Thymus (tissue), 11 donors: ENCODE data around the gene POLR2M. TPM values are rescaled to one million over a fixed set of nuclear protein-coding genes. Genes with fewer than 3 reads are reported as not detected.

ENCODE experiments used
- DNase-seq, 9 donors: peaks; one replicate each; pipeline ENCODE4 v3.0.0-alpha.2; 2013; ENCODE audit warnings: low spot score in 9 of 9, low read depth in 6 of 9, missing footprints in 1 of 9
- H3K27ac ChIP-seq, 2 donors: one replicate each; pipeline ENCODE4 v1.5.1; 2013; ENCODE audit warnings: control low read depth in 1 of 2, low read depth in 1 of 2, low read length in 1 of 2, mild to moderate bottlenecking in 1 of 2, moderate library complexity in 1 of 2
- H3K27me3 ChIP-seq, 2 donors: one replicate each; pipeline ENCODE4 v1.5.1; 2013; ENCODE audit warnings: low read length in 1 of 2; ENCODE audit not compliant: control insufficient read depth in 2 of 2, insufficient read depth in 1 of 2
- H3K36me3 ChIP-seq, 2 donors: one replicate each; pipeline ENCODE4 v1.5.1; 2013; ENCODE audit warnings: low read length in 1 of 2, mild to moderate bottlenecking in 1 of 2, moderate library complexity in 1 of 2; ENCODE audit not compliant: control insufficient read depth in 2 of 2, insufficient read depth in 2 of 2
- H3K4me1 ChIP-seq, 2 donors: one replicate each; pipeline ENCODE4 v1.5.1; 2013; ENCODE audit warnings: low read length in 2 of 2; ENCODE audit not compliant: control insufficient read depth in 2 of 2, insufficient read depth in 2 of 2
- H3K4me3 ChIP-seq, 2 donors: one replicate each; pipeline ENCODE4 v1.5.1; 2013; ENCODE audit warnings: low read length in 2 of 2, control low read depth in 1 of 2, mild to moderate bottlenecking in 1 of 2
- H3K9me3 ChIP-seq, 2 donors: one replicate each; pipeline ENCODE4 v1.5.1; 2013; ENCODE audit warnings: low read length in 1 of 2, mild to moderate bottlenecking in 1 of 2; ENCODE audit not compliant: control insufficient read depth in 2 of 2, insufficient read depth in 1 of 2
- WGBS: extraction: QIAGEN DNeasy Blood & Tissue Kit; methylation state at CpG from one replicate; pipeline ENCODE4 v1.1.7; 2013; 5-methylcytosine and 5-hydroxymethylcytosine counted together
- polyA plus RNA-seq: library from polyadenylated mRNA; stranded (reverse); fragments of 200-250 nt; gene quantifications from one replicate; pipeline ENCODE4 v1.2.3, GENCODE V29; 2013
- total RNA-seq: library from RNA; stranded (reverse); fragments of 120-200 nt; gene quantifications from one replicate; pipeline ENCODE4 v1.2.4, GENCODE V29; 2013
- donor health status: healthy.

Gene POLR2M
- total and polyA plus RNA-seq, 2 donors: 32.5 to 70.6 TPM

DNA sequence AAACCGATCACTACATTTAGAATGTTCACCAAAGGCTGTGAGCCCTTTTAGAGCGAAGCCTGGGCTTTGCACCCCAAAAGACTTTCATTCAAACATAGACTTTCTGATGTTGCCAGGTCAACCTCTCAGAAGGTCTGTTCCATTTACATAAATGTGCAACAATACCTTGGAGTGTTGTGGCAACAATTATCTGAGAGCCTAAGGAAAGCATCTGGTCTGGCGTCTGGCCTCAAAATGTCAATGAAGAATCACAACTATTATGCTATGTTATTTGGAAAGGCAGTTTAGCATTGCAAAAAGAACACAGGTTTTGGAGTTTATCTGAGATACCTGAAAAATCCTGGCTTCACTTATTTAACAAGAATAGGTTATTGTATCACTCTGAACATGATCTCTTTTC, 50.0 kb downstream of the POLR2M start:
- WGBS: 97% methylated on average over 3 of the region's 3 CpGs
- Histone ChIP-seq H3K27me3 (no peaks in the 10 kb centered on the region), H3K27ac (no peak overlapping the region), H3K36me3 (no peaks in the 10 kb centered on the region), H3K4me3 (no peak overlapping the region), H3K9me3 (no peaks in the 10 kb centered on the region), H3K4me1 (peaks cover 29 to 53% of the 10 kb centered on the region in 2 donors)
- no peak for DNase-seq

DNA sequence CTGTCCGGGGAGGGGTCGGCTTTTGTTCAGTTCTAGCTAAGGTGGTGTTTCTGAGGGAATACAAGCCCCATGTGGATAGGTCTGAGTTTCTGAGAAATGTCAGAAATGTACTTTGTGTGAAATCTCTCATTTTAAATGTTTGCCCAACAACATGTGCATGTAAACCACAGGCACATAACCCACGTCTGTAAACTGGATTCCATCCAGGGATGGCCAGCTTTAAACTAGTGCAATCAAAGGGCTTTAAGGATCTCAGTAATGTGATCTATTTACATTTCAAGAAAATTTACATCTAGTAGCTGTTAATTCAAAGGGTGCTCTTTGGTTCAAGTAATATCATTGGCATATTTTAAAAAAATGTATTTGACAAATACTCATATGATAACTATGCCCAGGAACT, 52.0 kb downstream of the POLR2M start:
- WGBS: 78% methylated on average over 3 of the region's 3 CpGs
- no peak for DNase-seq
- H3K27me3 ChIP-seq: no peaks in the 10 kb centered on the region
- no peak overlapping the region for H3K4me3 ChIP-seq
- no peaks in the 10 kb centered on the region for H3K9me3 ChIP-seq
- peaks cover 28 to 53% of the 10 kb centered on the region in 2 donors for H3K4me1 ChIP-seq
- no peaks in the 10 kb centered on the region for H3K36me3 ChIP-seq
- no peak overlapping the region for H3K27ac ChIP-seq

DNA sequence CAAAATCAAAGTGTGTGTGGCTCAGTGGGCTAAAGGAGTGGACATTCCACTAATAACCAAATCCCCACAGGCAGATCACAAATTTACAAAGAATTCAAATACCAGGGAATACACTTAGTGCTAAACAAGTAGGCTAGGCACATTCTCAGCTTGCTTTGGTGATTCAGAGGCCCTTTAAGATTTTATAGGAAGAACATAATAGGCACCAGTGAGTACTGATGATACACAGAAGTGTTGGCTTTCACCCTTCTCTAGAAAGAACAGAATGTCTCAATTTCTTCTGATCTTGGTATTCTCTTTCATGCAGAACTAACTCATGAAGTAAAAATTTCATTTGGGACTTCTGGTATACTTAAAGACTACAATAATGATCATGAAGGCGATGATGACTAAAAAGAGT, 55.0 kb downstream of the POLR2M start:
- no peak for DNase-seq
- Histone ChIP-seq H3K27ac (no peak overlapping the region), H3K9me3 (no peaks in the 10 kb centered on the region), H3K27me3 (no peaks in the 10 kb centered on the region), H3K36me3 (no peaks in the 10 kb centered on the region), H3K4me1 (peaks cover 44 to 62% of the 10 kb centered on the region in 2 donors), H3K4me3 (no peak overlapping the region)
- 95% methylated on average over 1 of the region's 1 CpG for WGBS

DNA sequence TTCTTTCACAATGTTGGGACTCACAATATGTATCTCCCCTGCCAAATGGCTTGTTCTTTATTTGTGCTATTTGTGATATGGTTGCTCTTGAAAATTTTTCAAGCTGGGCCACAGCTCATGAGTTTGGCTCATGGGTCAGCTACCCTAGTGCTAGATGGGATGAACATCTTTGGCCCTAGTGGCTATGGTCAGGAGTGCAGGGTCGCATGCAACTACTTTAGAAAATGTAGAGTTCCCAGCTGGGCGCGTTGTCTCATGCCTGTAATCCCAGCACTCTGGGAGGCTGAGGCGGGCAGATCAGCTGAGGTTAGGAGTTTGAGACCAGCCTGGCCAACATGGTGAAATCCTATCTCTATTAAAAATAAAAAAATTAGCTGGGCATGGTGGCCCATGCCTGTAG, 55.8 kb downstream of the POLR2M start:
- H3K4me3 ChIP-seq: no peak overlapping the region
- WGBS: 97% methylated on average over 4 of the region's 4 CpGs
- DNase-seq: no peak
- no peaks in the 10 kb centered on the region for H3K36me3 ChIP-seq
- no peaks in the 10 kb centered on the region for H3K27me3 ChIP-seq
- H3K9me3 ChIP-seq: peaks cover 0 to 1% of the 10 kb centered on the region in 2 donors
- peaks cover 49 to 69% of the 10 kb centered on the region in 2 donors for H3K4me1 ChIP-seq
- H3K27ac ChIP-seq: no peak overlapping the region

DNA sequence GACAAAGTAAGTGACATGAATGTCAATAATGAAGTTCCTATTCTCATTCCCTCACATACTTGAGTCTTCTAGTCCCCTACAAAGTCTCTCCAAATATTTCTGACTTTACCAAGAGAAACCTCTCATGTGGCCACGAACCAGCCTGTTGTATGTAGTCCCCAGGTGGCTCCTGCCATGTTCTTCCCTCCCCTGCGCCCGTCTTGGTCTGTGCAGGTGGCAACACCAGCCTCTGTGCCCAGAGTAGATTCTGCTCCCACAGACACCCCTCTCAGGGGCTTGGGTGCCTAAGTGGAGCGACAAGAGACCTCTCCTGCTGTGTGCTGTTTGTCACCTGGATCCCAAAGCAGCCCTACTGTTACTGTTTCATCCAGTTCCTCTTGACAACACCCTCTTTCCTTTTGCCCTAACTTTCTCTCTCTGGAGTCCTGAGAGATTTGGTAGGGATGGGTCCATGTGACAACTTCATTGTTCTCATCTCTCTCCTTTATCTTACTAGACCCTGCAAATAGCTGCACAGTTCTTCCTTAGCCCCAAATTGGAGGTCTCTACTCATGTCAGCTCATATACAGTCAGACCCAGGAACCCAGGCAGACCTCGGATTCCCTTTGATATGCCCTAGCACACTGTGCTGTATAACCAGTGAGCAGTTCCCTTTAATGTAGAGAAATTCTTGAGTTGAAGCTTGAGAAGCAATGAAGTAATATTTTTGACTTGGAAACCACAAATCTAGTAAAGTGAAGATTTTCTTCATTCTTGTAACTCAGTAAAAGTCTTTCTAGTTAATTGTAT, 56.9 kb downstream of the POLR2M start:
- H3K27ac ChIP-seq: peak overlapping the region; percentile 81 to 95
- H3K4me1 ChIP-seq: peaks cover 56 to 79% of the 10 kb centered on the region in 2 donors
- peaks cover 0 to 3% of the 10 kb centered on the region in 2 donors for H3K36me3 ChIP-seq
- DNase-seq: peak in 4 of 9 donors; percentile 62 to 84 (median 69)
- 10% methylated on average over 5 of the region's 5 CpGs for WGBS
- peaks cover 2 to 8% of the 10 kb centered on the region in 2 donors for H3K9me3 ChIP-seq
- H3K4me3 ChIP-seq: no peak overlapping the region
- H3K27me3 ChIP-seq: no peaks in the 10 kb centered on the region

Other genes with a start within 250 kb of the POLR2M start
- 2.5 TPM for gene MYZAP, start 114.8 kb upstream of the POLR2M start, total RNA-seq
- 3.4 TPM for gene MYZAP, start 114.8 kb upstream of the POLR2M start, polyA plus RNA-seq